SK-N-SH (cell line): Measurements from ENCODE around the gene NOX5. TPM values are rescaled to one million over a fixed set of nuclear protein-coding genes. Genes with fewer than 3 reads are reported as not detected.
A peak's percentile ranks its signal among the peaks of the same experiment; 100 is the strongest.

Source experiments
- CTCF ChIA-PET: fragments of 300-600, 350-600 bp; formaldehyde crosslinking; extraction: SDS; loops from one replicate; lab custom pipeline; 2021; lab: Yijun Ruan, JAX
- POLR2A ChIA-PET: fragments of 350-600 bp; sonication (Branson Sonifier 250); formaldehyde crosslinking; extraction: SDS; loops from one replicate; lab custom pipeline; 2020; ENCODE audit warnings: antibody characterized with exemption, inconsistent platforms; lab: Yijun Ruan, JAX
- DNase-seq: peaks from one replicate; pipeline ENCODE4 v3.0.0; 2012
- H2AFZ ChIP-seq: fragments of 200-600 bp; sonication (generic); 2 replicates; pipeline ENCODE4 v1.8.1; 2016; ENCODE audit warnings: antibody characterized with exemption, mild to moderate bottlenecking, low read depth
- H3F3A ChIP-seq: fragments of 200-600 bp; sonication (generic); replicated peaks from 2 replicates; pipeline ENCODE3; 2016; ENCODE audit warnings: antibody characterized with exemption, mild to moderate bottlenecking; ENCODE audit not compliant: insufficient read depth
- H3K27ac ChIP-seq, 2 experiments: fragments of 200-500 bp in 1 of 2; fragments of 200-600 bp in 1 of 2; sonication (Bioruptor generic) in 1 of 2; sonication (generic), shearing (Covaris generic) in 1 of 2; 2 replicates each; pipeline versions ENCODE4 v1.5.1 to v1.6.1; 2014 to 2016; ENCODE audit warnings: low read depth in 2 of 2, inconsistent platforms in 1 of 2, low read length in 1 of 2, mild to moderate bottlenecking in 1 of 2, mixed read lengths in 1 of 2
- H3K27me3 ChIP-seq: fragments of 200-600 bp; sonication (generic), shearing (Covaris generic); 2 replicates; pipeline ENCODE4 v1.6.1; 2016; ENCODE audit warnings: mixed run types; ENCODE audit not compliant: insufficient read depth
- H3K36me3 ChIP-seq, 2 experiments: fragments of 200-500 bp in 1 of 2; fragments of 200-600 bp in 1 of 2; sonication (Bioruptor generic) in 1 of 2; sonication (generic) in 1 of 2; replicated peaks in 1 of 2; 2 replicates each; pipeline versions ENCODE3 to v1.5.1; 2014 to 2016; ENCODE audit warnings: low read length in 1 of 2, mild to moderate bottlenecking in 1 of 2; ENCODE audit not compliant: insufficient read depth in 2 of 2, control insufficient read depth in 1 of 2
- H3K4me1 ChIP-seq, 2 experiments: fragments of 200-500 bp in 1 of 2; fragments of 200-600 bp in 1 of 2; sonication (Bioruptor generic) in 1 of 2; sonication (generic), shearing (Covaris generic) in 1 of 2; 2 replicates each; pipeline versions ENCODE4 v1.5.1 to v1.6.1; 2014 to 2016; ENCODE audit warnings: low read depth in 1 of 2, low read length in 1 of 2, mixed run types in 1 of 2; ENCODE audit not compliant: insufficient read depth in 2 of 2, control insufficient read depth in 1 of 2
- H3K4me2 ChIP-seq: fragments of 200-600 bp; sonication (generic), shearing (Covaris generic); 2 replicates; pipeline ENCODE4 v1.6.1; 2017; ENCODE audit warnings: mixed run types
- H3K4me3 ChIP-seq, 2 experiments: fragments of 200-500 bp in 1 of 2; fragments of 200-600 bp in 1 of 2; sonication (Bioruptor generic) in 1 of 2; sonication (generic), shearing (Covaris generic) in 1 of 2; 2 replicates each; pipeline versions ENCODE4 v1.5.1 to v1.8.1; 2014 to 2016; ENCODE audit warnings: low read depth in 2 of 2, inconsistent platforms in 1 of 2, low read length in 1 of 2, mild to moderate bottlenecking in 1 of 2, mixed read lengths in 1 of 2, moderate library complexity in 1 of 2
- H3K79me2 ChIP-seq: fragments of 200-600 bp; sonication (generic); 2 replicates; pipeline ENCODE4 v1.8.1; 2017; ENCODE audit warnings: mild to moderate bottlenecking; ENCODE audit not compliant: insufficient read depth
- H3K9ac ChIP-seq: fragments of 200-600 bp; sonication (generic); 2 replicates; pipeline ENCODE4 v1.6.1; 2017; ENCODE audit warnings: mixed run types
- H3K9me2 ChIP-seq: fragments of 200-600 bp; sonication (generic); 2 replicates; pipeline ENCODE4 v1.6.1; 2017; ENCODE audit warnings: mixed run types
- H3K9me3 ChIP-seq: fragments of 200-600 bp; sonication (generic); 2 replicates; pipeline ENCODE4 v1.6.1; 2017; ENCODE audit warnings: mixed run types, mild to moderate bottlenecking, moderate library complexity
- H4K20me1 ChIP-seq: fragments of 200-600 bp; sonication (generic); 2 replicates; pipeline ENCODE4 v1.6.1; 2017; ENCODE audit warnings: mild to moderate bottlenecking, mixed run types; ENCODE audit not compliant: insufficient read depth
- CHD2 ChIP-seq: fragments of 150-350 bp; IDR thresholded peaks from 2 replicates; pipeline ENCODE4 v1.6.1; 2018; ENCODE audit warnings: low read length; ENCODE audit not compliant: partially characterized antibody
- FOXJ3 ChIP-seq: sonication (generic); formaldehyde crosslinking; IDR thresholded peaks from 2 replicates; pipeline ENCODE4 v1.5.1; 2020; ENCODE audit warnings: mild to moderate bottlenecking, missing genetic modification reagents
- FOXM1 ChIP-seq: IDR thresholded peaks from 2 replicates; pipeline ENCODE4 v1.4.0; 2012; ENCODE audit warnings: low read depth, mild to moderate bottlenecking
- MEF2A ChIP-seq: IDR thresholded peaks from 2 replicates; pipeline ENCODE4 v1.4.0; 2012; ENCODE audit warnings: low read depth, borderline replicate concordance
- MXI1 ChIP-seq: IDR thresholded peaks from 2 replicates; pipeline ENCODE4 v1.6.1; 2012; ENCODE audit warnings: mild to moderate bottlenecking, low read depth, low read length, improper control_type of control experiment
- RAD21 ChIP-seq: IDR thresholded peaks from 2 replicates; pipeline ENCODE4 v1.6.1; 2012; ENCODE audit warnings: mild to moderate bottlenecking, low read length
- RFX5 ChIP-seq: IDR thresholded peaks from 2 replicates; pipeline ENCODE4 v1.6.1; 2012; ENCODE audit warnings: mild to moderate bottlenecking, improper control_type of control experiment, low read length
- RXRA ChIP-seq: IDR thresholded peaks from 2 replicates; pipeline ENCODE4 v1.4.0; 2012; ENCODE audit warnings: low read depth, mild to moderate bottlenecking, borderline replicate concordance
- SMC3 ChIP-seq: IDR thresholded peaks from 2 replicates; pipeline ENCODE4 v1.6.1; 2012; ENCODE audit warnings: low read depth, low read length, improper control_type of control experiment
- TEAD4 ChIP-seq: IDR thresholded peaks from 2 replicates; pipeline ENCODE4 v1.4.0; 2012; ENCODE audit warnings: mild to moderate bottlenecking, borderline replicate concordance; ENCODE audit not compliant: insufficient read depth
- WGBS: methylation state at CpG from one replicate; pipeline ENCODE4 v1.1.6; 2017; ENCODE audit warnings: low lambda C conversion rate; 5-methylcytosine and 5-hydroxymethylcytosine counted together
- polyA plus RNA-seq, 3 experiments: library from polyadenylated mRNA; depleted of rRNA; stranded (reverse); fragments of >200 nt; gene quantifications; 2 replicates each; pipeline ENCODE4 v1.2.3, GENCODE V29; 2012
- TF ChIP-seq, protein P1 (sequence below): IDR thresholded peaks from 2 replicates; pipeline ENCODE4 v1.4.0; 2012; ENCODE audit warnings: low read depth, borderline replicate concordance
- TF ChIP-seq, protein P2 (sequence below): IDR thresholded peaks from 2 replicates; pipeline ENCODE4; 2012
- TF ChIP-seq, protein P3 (sequence below): IDR thresholded peaks from 2 replicates; pipeline ENCODE4 v1.6.1; 2012; ENCODE audit warnings: mild to moderate bottlenecking, low read depth, low read length, moderate library complexity

The NOX5 gene
- polyA plus RNA-seq, 1 of the 3 experiments (the other 2 are of a cell fraction), result 0.05 TPM

GRCh38 chr15:69039516-69040225 lies 25.2 kb downstream of the NOX5 start (continued):
- TF ChIP-seq, protein P1, sequence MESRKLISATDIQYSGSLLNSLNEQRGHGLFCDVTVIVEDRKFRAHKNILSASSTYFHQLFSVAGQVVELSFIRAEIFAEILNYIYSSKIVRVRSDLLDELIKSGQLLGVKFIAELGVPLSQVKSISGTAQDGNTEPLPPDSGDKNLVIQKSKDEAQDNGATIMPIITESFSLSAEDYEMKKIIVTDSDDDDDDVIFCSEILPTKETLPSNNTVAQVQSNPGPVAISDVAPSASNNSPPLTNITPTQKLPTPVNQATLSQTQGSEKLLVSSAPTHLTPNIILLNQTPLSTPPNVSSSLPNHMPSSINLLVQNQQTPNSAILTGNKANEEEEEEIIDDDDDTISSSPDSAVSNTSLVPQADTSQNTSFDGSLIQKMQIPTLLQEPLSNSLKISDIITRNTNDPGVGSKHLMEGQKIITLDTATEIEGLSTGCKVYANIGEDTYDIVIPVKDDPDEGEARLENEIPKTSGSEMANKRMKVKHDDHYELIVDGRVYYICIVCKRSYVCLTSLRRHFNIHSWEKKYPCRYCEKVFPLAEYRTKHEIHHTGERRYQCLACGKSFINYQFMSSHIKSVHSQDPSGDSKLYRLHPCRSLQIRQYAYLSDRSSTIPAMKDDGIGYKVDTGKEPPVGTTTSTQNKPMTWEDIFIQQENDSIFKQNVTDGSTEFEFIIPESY, result no peak
- no peak for TF ChIP-seq RAD21
- no peak for TF ChIP-seq RFX5

GRCh38 chr15:69042531-69042930 lies 28.0 kb downstream of the NOX5 start:
- H3K9ac ChIP-seq, result no peak overlapping the region
- H3K27ac ChIP-seq, result no peak overlapping the region
- H3K9me3 ChIP-seq, result no peaks in the 10 kb centered on the region
- DNase-seq, result no peak
- H4K20me1 ChIP-seq, result no peaks in the 10 kb centered on the region
- no peaks in the 10 kb centered on the region for H3K9me2 ChIP-seq
- peaks cover 6 to 9% of the 10 kb centered on the region in 2 experiments; a peak in 3 of 4 replicates for H3K4me1 ChIP-seq
- no peaks in the 10 kb centered on the region for H3K27me3 ChIP-seq
- POLR2A ChIA-PET, result no interaction called here
- WGBS, result 90% methylated on average over 5 of the region's 5 CpGs
- no peak overlapping the region for H3K4me3 ChIP-seq
- H3K36me3 ChIP-seq, result no peaks in the 10 kb centered on the region
- H3F3A ChIP-seq, result peaks cover 17% of the 10 kb centered on the region
- TF ChIP-seq RXRA, result no peak
- TF ChIP-seq SMC3, result no peak
- no peak for TF ChIP-seq CHD2
- no peak overlapping the region for H3K4me2 ChIP-seq
- no peaks in the 10 kb centered on the region for H3K79me2 ChIP-seq
- CTCF ChIA-PET, result no interaction called here
- H2AFZ ChIP-seq, result no peak overlapping the region

DNA sequence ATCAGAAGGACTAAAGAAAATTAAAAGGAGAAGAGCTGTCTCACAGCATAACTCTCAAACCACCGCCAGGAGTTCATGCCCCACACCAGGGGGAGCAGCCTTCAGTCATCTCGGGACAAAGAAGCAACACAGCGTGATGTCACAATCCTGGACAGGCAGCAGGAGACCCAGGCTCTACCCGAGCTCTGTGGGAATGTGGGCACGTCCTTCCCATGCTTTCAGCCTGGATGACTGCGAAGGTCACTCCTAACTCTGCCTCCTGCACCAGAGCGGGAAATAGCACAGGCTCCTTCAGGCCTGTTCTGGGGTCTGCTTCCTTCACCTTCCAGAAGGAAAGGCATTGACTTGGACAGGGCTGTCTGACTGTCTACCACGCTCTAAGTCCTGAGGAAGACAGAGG lies 31.3 kb downstream of the NOX5 start:
- POLR2A ChIA-PET, result interaction anchor here (0.9 kb wide), 1 partner anchor 114 kb away, joined by 3 read pairs; the partner anchor contains the start of gene GLCE
- no peak for DNase-seq
- peak overlapping the region; percentile 53; the same call in 1 of the 2 replicates for H3K4me2 ChIP-seq
- peaks cover 6 to 9% of the 10 kb centered on the region in 2 experiments; a peak in 3 of 4 replicates for H3K4me1 ChIP-seq
- peak overlapping the region; percentile 68; the same call in 1 of the 2 replicates for H2AFZ ChIP-seq
- no peaks in the 10 kb centered on the region for H3K9me2 ChIP-seq
- peaks cover 17% of the 10 kb centered on the region for H3F3A ChIP-seq
- no peaks in the 10 kb centered on the region for H3K27me3 ChIP-seq
- no peaks in the 10 kb centered on the region for H3K79me2 ChIP-seq
- H4K20me1 ChIP-seq, result no peaks in the 10 kb centered on the region
- H3K36me3 ChIP-seq, result no peaks in the 10 kb centered on the region
- peak overlapping the region in 1 of 2 experiments; percentile 58; a peak in 2 of 4 replicates for H3K27ac ChIP-seq
- 56% methylated on average over 3 of the region's 8 CpGs for WGBS
- no peaks in the 10 kb centered on the region for H3K9me3 ChIP-seq
- H3K9ac ChIP-seq, result no peak overlapping the region; the same call in 1 of the 2 replicates
- CTCF ChIA-PET, result interaction anchor here (1.0 to 4.0 kb wide), 6 partner anchors 9 to 349 kb away, joined by 3 to 32 read pairs (median 4); no protein-coding TSS in a partner anchor
- no peak overlapping the region for H3K4me3 ChIP-seq
- no peak for TF ChIP-seq TEAD4
- no peak for TF ChIP-seq MXI1
- no peak for TF ChIP-seq MEF2A
- TF ChIP-seq, protein P2, sequence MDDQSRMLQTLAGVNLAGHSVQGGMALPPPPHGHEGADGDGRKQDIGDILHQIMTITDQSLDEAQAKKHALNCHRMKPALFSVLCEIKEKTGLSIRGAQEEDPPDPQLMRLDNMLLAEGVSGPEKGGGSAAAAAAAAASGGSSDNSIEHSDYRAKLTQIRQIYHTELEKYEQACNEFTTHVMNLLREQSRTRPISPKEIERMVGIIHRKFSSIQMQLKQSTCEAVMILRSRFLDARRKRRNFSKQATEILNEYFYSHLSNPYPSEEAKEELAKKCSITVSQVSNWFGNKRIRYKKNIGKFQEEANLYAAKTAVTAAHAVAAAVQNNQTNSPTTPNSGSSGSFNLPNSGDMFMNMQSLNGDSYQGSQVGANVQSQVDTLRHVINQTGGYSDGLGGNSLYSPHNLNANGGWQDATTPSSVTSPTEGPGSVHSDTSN, result no peak
- no peak for TF ChIP-seq CHD2
- TF ChIP-seq, protein P1, result no peak
- no peak for TF ChIP-seq FOXM1
- TF ChIP-seq FOXJ3, result no peak
- TF ChIP-seq, protein P3, sequence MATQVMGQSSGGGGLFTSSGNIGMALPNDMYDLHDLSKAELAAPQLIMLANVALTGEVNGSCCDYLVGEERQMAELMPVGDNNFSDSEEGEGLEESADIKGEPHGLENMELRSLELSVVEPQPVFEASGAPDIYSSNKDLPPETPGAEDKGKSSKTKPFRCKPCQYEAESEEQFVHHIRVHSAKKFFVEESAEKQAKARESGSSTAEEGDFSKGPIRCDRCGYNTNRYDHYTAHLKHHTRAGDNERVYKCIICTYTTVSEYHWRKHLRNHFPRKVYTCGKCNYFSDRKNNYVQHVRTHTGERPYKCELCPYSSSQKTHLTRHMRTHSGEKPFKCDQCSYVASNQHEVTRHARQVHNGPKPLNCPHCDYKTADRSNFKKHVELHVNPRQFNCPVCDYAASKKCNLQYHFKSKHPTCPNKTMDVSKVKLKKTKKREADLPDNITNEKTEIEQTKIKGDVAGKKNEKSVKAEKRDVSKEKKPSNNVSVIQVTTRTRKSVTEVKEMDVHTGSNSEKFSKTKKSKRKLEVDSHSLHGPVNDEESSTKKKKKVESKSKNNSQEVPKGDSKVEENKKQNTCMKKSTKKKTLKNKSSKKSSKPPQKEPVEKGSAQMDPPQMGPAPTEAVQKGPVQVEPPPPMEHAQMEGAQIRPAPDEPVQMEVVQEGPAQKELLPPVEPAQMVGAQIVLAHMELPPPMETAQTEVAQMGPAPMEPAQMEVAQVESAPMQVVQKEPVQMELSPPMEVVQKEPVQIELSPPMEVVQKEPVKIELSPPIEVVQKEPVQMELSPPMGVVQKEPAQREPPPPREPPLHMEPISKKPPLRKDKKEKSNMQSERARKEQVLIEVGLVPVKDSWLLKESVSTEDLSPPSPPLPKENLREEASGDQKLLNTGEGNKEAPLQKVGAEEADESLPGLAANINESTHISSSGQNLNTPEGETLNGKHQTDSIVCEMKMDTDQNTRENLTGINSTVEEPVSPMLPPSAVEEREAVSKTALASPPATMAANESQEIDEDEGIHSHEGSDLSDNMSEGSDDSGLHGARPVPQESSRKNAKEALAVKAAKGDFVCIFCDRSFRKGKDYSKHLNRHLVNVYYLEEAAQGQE, result no peak
